Measurements from ENCODE around the gene TAS2R60.

TAS2R60 gene

GRCh38 chr7:143492799-143493739 lies 49.8 kb downstream of the TAS2R60 start:
- no peak for DNase-seq
- intact Hi-C loops (cut with DNase I), result no loop called here

GRCh38 chr7:143493751-143494150 lies 50.5 kb downstream of the TAS2R60 start:
- intact Hi-C loops (cut with DNase I), result no loop called here

More at GRCh38 chr7:143493751-143494150, 50.5 kb downstream of the TAS2R60 start:
- DNase-seq, result no peak
